GM18499 (cell line): ENCODE measurements around the gene FNBP1.

Experiments
- ATAC-seq: cut with Tn5 transposase; IDR thresholded peaks from one replicate; pipeline ENCODE4 v1.9.1; 2021; ENCODE audit warnings: moderate number of reproducible peaks; ENCODE audit not compliant: insufficient read depth, unreplicated experiment

Gene FNBP1

DNA sequence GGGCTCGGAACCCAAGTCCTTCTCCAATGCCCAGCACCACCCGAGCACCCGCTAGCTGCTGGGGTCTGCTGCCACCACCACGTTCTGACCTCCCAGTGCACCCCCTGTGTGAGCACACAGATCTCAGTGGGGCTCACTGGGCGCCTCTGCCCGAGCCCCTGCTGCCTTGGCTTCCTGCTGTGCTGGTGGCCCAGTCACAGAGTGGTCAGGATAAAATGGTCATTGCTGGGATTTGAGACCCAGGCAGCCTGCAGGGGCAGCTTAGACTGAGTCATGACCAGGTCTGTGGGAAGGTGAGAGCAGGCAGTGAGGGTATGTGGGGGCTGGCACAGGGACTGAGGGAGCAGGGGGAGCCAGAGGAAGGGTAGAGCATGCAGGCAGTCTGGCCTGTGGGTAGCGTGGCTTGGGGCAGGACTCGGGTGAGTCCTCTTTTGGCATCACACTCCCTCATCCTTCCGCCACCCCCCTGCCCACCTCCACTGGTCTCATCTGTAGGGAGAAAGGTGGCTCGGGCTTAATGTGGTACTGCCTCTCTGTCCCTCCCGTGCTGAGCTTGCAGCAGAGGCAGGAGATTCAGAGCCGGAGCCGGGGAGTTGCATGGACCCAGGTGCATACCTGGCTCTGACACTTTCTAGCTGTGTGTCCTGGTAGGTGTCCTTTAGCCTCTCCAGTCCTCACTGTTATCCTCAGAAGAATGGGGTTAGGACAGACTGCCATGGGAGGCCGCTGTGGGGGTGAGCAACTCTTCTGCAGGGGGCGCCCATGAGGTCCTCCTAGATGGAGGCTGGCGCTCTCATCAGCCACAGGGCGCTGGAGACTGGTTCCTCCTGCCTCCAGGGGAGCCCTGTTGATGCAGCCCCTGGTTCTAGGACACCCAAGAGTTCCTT is 175.6 kb downstream of the FNBP1 start:
- ATAC-seq: no peak

DNA sequence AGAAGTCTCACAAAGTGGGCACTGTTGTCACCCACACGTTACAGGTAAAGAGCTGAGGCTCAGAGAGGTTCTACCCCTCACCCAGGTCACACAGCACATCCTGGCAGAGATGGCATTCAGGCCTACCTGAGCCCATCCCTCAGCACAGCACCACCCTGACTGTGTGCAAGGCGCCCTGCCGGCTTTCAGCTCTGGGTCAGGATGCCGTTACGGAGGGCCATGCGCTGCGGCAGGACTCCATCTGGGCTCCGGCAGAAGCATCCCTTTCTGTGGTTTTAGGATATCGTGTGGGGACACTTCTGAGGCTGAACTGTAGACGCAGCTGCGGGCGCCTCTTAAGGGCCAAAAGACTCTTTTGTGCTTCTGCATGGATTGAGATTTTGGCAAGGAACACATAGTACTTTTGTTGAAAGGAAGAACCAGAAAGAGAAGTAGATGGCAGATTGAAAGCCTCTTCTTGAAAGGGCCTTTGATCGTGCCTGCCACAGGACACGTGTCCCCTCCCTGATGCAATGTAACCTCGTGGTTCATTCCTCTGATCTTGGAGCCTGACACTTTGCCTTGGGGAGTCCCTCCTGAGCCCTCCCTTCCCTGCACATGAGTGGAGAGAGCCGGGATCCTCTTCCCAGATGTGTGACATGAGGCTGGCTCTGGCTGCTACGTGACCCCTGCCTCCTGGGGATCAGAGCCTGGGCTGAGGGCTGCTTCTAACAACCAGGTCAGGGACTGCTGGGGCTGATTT is 176.4 kb downstream of the FNBP1 start:
- no peak for ATAC-seq

DNA sequence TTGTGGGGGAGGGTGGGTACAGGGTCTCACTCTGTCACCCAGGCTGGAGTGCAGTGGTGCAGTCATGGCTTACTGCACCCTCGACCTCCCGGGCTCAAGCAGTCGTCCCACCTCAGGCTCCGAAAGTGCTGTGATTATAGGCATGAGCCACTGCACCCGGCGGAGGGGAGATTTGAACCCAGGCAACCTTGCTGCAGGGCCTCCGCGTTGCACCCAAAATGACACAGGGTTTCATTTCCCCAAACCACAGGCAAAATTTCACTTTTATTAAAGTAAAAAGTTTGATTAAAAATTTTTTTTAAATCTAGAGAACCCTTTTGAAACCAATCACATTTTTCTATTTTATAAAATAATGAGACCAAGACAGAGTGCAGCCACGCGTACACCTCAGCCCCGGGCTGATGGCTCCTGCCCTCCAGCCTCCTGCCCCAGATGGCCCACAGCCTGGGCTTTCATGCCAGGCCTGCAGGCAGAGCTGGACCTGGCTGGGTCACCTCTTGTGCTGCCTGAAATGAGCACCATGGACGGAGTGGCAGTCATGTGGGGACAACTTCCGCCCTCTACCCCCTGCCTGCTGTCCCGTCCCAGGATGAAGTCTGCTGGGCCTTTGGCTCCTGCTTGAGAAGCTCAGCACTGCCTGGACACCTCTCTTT is 177.2 kb downstream of the FNBP1 start:
- no peak for ATAC-seq

DNA sequence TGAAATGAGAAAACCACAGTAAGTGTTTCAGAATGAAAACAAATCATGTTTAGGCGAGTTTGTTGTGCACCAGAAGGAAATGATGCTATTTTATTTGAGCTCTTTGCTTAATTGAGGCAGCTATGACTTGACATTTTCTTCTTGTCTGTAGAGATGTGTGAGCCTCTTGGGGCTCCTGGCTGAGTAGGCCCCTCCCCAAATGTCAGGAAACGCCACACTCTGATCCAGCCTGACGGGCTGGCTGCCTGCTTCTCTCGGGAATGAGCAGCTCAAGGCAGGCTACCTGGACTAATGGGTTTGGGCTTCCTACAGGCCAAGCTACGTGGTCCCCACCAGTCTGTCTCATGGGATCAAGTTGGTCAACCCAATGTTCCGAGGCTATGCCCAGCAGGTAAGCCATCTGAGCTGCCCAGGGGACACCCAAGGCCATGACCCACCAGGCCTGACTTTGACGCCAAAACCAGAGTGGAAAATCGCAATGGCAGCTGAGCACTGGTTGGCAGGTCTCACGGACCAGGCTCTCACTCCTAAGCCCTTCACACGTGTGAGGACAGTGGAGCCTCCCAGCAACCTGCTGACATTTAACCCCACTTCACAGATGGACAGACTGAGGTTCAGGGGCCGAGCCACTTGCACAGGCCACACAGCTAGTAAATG is 177.9 kb downstream of the FNBP1 start:
- no peak for ATAC-seq

DNA sequence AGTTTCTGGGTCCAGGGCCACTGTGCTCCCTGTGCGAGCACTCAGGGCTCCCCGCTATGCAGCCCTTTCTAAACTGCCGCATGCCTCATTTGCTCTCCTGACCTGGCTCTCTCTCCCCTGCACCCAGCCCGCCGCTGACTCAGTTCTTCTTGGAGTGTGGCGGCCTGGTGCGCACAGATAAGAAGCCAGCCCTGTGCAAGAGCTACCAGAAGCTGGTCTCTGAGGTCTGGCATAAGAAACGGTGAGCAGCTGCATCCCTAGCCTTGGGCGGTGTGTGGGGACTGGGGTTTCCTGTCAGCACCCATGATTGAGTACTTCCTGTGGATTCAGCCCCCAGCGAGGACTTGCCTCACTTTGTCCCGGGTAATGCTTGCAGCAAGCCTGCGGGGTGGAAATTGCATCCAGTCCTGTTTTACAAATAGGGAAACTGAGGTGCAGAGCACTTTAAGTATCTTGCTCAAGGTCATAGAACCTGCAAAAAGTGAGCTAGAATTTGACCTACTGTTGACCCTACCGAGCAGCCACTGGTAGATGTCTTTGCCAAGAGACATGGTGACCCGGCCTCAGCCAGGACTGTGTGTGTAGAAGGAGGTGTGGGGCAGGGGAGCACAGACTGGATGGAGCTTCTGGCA is 179.8 kb downstream of the FNBP1 start:
- ATAC-seq: no peak

DNA sequence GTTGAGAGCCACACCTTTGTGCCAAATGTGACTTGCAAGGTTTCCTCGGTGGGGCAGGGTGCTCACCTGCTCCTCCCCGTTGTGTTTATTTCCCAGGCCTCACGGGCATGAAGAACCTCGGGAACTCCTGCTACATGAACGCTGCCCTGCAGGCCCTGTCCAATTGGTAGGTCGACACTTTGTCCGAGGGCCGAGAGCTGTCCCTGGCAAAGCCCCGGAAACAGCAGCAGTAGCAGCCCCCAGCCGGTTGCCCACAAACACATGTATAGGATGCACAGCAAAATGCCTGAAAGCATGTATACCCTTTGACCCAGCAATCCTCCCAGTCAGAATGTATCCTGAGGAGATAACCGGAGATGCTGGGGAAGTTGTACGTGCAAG is 181.6 kb downstream of the FNBP1 start:
- ATAC-seq: no peak

DNA sequence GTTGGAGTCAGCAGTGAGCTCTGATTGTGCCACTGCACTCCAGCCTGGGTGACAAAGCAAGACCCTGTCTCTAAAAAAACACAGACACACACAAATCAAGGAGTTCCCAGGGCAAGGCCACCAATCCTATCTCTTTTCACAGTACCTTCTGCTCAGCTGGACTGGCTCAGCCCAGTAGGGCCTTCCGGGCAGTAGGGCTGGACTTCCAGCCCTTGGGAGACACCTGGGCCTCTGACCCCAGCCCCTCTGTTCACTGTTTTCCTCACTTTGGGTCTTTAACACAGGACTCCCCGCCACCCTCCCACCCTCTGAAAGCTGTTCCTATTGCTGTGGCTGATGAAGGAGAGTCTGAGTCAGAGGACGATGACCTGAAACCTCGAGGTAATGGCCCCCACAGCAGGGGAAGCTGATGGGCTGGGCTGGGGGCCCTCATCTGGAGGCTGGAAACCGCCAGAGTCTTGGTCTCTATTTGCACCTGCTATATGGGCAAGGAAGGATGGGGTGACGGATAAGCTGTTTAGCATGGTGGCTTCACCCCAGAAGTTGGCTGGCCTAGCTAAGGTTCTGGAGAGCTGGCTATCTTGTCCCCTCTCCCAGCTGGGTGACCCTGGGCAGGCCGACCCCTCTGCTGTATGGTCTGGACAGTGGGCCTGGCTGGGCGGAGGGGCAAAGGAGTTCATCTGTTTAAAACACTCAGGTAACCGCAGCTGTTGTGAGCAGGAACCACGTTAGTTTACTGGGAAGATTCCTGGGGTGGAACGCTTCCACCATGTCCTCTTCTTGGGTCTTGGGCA is 182.1 kb downstream of the FNBP1 start:
- ATAC-seq: no peak

DNA sequence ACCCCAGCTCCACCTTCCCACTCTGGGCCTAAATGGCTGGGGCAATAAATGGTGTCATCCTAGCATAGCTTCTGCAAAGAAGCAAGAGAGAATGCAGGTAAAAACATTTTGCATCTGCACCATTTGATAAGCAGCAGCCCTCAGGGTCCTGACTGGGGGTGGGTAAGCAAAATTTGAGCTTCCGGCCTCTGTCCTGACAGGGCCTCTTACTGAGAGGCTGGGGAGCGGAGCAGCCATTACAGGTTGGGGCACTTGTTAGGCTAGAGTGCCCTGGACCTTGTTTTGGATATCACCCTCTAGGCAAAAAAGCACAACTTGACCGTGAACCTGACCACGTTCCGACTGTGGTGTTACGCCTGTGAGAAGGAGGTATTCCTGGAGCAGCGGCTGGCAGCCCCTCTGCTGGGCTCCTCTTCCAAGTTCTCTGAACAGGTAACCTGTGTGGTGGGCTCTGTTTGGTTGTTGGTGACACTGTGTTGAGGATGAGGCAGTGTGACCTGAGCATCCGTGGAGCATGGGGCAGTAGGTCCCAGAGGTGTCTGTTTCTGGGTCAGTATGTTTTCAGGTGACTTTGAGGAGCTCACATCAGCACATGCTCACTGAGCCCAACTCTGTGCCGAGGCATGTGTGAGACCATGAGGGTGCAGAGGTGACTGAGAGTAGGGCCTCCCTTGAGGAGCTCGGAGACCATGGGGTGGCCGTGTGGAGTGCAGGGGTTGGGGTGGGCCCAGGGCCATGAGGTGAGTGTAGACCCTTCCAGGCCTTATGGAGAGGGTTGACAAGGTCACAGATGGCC is 184.6 kb downstream of the FNBP1 start:
- no peak for ATAC-seq

DNA sequence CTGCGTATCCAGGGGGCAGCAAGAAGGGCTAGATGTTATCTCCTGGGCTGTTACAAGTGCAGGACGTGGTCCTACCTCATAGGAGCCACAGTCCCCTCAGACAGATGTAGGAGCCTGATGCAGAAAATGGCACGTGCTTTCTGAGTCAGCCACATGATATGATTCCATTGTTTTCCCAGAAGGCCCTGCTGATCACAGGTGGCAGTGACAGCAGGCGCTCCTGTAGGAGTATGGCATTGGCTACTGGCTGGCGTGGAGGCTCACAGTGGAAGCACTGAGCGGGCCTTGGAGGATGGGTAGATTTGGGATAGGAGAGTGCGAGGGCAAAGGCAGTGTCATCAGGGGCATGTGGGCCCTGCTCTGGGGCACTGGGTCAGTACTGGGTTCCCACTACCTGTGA is 185.8 kb downstream of the FNBP1 start:
- no peak for ATAC-seq

DNA sequence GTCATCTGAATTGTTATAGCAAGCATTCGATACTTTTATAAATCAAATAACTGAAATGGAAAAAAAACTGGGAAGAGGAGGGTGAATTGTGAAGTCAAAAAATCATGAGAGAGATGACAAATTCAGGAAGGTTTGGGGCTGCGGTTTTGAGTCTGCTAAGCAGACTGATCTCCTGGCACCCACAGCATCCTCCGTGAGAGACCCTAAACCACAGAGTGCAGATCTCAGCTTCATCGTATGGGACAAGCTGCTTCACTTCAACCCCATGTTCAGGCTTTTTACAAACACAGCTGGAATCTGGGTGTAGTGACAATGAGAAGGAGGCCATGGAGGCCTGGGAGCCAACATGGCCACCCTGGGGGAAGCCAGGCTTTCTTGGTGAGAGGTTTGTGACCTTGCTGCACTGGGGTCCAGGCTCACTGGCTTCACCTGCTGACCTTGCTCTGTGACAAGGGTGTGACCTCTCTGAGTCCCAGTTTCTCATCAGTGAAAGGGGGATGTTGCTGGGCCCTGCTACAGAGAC is 188.3 kb downstream of the FNBP1 start:
- ATAC-seq: no peak

DNA sequence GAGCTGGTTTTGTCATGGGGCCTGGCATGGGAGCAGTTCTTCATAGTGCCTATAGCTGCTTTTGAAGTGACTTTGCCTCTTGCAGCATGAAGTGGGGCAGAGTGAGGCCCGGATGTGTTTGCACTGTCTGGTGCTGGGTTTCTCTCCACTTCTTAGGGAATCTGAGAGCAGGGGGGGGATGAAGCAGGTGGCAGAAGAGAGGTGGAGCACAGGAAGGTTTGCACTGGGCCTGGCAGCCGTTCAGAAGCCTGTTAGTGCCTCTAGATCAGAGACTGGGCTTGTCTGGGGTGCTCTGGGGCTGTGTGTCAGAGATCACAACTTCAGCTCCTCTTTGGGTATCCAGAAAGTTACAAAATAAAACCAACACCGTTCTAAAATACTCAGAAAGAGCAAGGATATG is 189.4 kb downstream of the FNBP1 start:
- ATAC-seq: no peak

DNA sequence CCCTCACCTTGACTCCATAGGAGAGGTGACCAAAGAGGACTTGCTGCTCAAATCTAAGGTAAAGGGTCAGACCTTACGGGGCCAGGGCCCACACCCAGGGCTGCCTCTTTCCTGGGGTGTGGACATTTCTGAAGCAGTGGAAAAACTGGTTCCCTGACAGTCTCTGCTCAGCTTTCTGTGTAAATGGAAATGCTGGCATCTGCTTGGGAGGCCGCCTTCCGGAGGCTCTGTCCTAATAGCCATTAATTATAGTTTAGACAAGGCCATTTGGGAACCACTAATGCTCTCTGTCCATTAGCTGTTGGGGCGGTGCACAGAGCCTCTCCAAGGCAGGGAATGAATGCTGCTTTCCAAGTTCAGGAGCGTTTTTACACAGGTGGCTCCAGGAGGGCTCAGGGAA is 190.4 kb downstream of the FNBP1 start:
- ATAC-seq: no peak

DNA sequence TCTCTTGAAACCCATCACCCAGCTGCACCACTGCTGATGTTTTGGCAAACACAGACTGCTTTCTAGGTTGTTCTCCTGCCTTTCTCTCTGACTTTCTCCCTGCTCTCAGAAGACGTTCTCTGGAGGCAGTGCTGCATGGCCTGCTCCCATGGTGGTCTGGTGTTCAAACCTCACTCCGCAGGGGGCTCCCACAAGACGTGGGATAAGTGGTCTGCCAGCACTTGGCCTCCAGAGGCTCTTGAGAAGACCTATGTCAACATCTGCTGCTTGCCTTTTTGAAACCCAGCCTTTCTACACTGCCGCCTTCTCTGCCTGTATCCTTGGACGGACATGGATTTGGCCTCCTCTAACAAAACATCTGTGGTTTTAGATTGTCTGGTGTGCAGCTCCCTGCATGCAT is 191.2 kb downstream of the FNBP1 start:
- no peak for ATAC-seq

DNA sequence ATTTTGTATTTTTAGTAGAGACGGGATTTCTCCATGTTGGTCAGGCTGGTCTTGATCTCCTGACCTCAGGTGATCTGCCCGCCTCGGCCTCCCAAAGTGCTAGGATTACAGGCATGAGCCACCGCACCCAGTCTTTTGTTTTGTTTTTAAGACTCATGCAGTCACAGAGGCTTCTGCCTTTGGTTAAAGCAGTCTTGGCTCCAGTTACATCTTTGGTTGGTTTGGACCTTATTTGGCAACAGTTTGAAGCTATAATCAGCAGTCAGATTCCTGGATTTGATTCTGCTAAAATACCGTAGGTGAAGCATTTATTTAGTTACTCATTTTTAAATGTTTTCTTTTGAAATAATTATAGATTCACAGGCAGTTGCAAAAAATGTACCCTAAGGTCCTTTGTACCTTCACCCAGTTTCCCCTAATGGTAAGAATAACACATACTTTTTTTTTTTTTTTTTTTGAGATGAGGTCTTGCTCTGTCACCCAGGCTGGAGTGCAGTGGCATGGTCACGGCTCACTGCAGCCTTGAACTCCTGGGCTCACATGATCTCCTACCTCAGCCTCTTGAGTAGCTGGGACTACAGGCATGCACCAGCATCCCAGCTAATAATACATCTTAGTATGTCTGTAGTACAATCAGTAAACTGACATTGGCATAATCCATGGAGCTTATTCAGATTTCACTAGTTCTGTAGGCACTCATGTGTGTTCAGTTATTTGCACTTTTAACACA is 192.0 kb downstream of the FNBP1 start:
- no peak for ATAC-seq

DNA sequence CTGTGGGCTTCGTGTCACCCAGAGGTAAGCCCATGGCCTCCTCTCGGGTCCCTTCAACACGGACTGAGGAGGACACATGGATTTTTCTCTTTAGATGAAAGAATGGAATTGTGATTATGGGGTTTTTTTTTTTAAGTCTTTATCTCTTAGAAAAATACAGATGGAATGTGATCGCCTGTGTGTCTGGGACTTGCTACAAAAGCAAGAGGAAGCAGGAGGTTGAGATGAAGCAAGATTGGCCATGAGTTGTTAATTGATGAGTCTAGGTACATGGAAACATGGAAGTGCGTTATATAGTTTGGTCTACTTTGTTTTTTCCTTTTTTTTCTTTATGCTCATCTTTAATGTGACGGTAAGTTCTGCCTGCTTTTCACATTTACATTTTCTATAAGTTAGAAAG is 193.1 kb downstream of the FNBP1 start:
- ATAC-seq: no peak

DNA sequence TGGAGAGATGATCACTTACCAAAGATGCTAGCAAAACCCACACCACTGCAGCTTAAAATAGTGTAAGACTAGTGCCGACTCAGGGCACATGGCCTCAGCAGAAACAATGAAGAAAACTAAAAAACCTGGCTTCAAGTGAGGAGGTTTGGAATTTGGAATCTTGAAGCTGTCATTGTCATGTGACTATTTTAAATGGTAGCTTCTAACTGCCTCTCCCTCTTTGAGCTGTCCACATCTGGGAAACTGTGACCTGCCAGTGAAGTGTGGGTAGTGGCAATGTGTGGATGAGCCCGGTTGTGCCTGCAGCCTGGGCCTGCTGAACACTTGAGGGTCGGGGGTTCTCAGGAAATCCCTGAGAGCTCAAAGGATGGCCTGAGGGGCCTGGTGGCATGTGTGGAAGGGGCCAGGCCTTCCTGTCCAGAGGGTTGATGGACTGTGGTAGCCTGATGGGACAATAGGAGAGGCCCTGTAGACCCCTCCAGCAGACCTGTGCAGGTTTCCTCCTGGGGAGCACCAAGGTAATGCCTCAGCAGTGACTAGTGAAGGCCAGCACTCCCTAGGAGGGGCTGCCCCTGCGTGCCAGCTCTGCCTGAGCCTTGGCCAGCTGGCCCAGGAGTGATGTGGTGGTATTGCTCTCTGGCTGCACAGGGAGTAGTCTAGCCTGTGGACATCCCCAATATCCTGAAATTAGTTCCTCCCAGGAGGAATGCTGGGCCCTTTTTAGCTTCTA is 194.1 kb downstream of the FNBP1 start:
- no peak for ATAC-seq

DNA sequence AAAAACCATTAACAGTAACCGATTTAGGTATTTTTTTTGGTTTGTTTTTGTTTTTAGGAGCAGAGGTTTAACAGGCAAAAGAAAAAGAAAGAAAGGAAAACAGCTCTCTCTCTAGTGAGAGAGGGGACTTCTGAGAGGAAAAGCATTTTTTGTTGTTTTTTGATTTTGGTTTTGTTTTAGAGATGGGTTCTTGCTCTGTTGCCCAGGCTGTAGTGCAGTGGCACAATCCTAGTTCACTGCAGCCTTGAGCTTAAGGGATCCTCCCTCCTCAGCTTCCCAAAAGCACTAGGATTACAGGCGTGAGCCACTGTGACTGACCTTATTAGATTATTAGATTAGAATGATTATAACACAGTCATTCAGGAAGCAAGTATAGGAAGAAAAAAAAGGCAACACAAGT is 197.6 kb downstream of the FNBP1 start:
- no peak for ATAC-seq
